Heart right ventricle (tissue), 16 donors: ENCODE data around the gene TMEM181. TPM values are rescaled to one million over a fixed set of nuclear protein-coding genes. Genes with fewer than 3 reads are reported as not detected.

ENCODE experiments used
- ATAC-seq, 8 donors: fragments of 200-7000 bp; cut with Tn5 transposase; one replicate each; pipeline ENCODE4 v1.9.1; 2020; ENCODE audit warnings: mild to moderate bottlenecking in 8 of 8, moderate library complexity in 8 of 8, moderate number of reproducible peaks in 1 of 8
- DNase-seq, 2 donors: peaks; one replicate each; pipeline ENCODE4 v3.0.0-alpha.2; 2020
- H3K27ac ChIP-seq, 10 donors: fragments of 200-600 bp; sonication (generic) in 2 of 10; one replicate each; pipeline versions ENCODE4 v1.5.0 to v1.8.0; 2020 to 2022; ENCODE audit warnings: mild to moderate bottlenecking in 3 of 10
- H3K27me3 ChIP-seq, 7 donors: fragments of 200-600 bp; one replicate each; pipeline ENCODE4 v1.8.0; 2021 to 2022; ENCODE audit warnings: mild to moderate bottlenecking in 2 of 7
- H3K36me3 ChIP-seq, 9 donors: fragments of 200-600 bp; sonication (generic) in 1 of 9; one replicate each; pipeline versions ENCODE4 v1.5.0 to v1.8.0; 2020 to 2022; ENCODE audit warnings: mild to moderate bottlenecking in 2 of 9
- H3K4me1 ChIP-seq, 9 donors: fragments of 200-600 bp; sonication (generic) in 1 of 9; one replicate each; pipeline versions ENCODE4 v1.5.0 to v1.8.0; 2020 to 2022; ENCODE audit warnings: mild to moderate bottlenecking in 4 of 9
- H3K4me3 ChIP-seq, 10 donors: fragments of 200-600 bp; sonication (generic) in 2 of 10; one replicate each; pipeline versions ENCODE4 v1.5.0 to v1.8.0; 2020 to 2022; ENCODE audit warnings: mild to moderate bottlenecking in 7 of 10, moderate library complexity in 2 of 10
- H3K9me3 ChIP-seq, 11 donors: fragments of 200-600 bp in 10 of 11; sonication (generic) in 2 of 11; one replicate each; pipeline versions ENCODE4 v1.5.0 to v1.8.0; 2013 to 2022; ENCODE audit warnings: mild to moderate bottlenecking in 2 of 11, control low read depth in 1 of 11, moderate library complexity in 1 of 11
- WGBS, 2 donors: extraction: QIAGEN DNeasy Blood & Tissue Kit; methylation state at CpG; one replicate each; pipeline ENCODE4 v1.1.7; 2013; ENCODE audit warnings: inconsistent platforms in 1 of 2; 5-methylcytosine and 5-hydroxymethylcytosine counted together
- intact Hi-C, 10 donors: fragments of 100-400 bp; cut with DNase I; formaldehyde crosslinking; loops; one replicate each; pipeline versions ENCODE4 v1.11.1 to v1.14.2; 2022
- polyA plus RNA-seq, 2 donors: library from polyadenylated mRNA; stranded (reverse); fragments of 200-250 nt; gene quantifications; one replicate each; pipeline ENCODE4 v1.2.3, GENCODE V29; 2013
- total RNA-seq, 10 donors: library from RNA; stranded (reverse); fragmentation: NEBNext Ultra II Directional in 3 of 10; extraction: Animal tissue kit (Norgen Biotek cat#: 25700) in 3 of 10; gene quantifications; one replicate each; pipeline versions ENCODE4 v1.2.1 to v1.2.4, GENCODE V29; 2021 to 2023
- TF ChIP-seq, protein P1 (sequence below), 9 donors: fragments of 200-600 bp; sonication (generic) in 2 of 9; IDR thresholded peaks; one replicate each; pipeline versions ENCODE4 v1.5.0 to v1.8.0; 2021 to 2022; ENCODE audit warnings: antibody characterized with exemption in 9 of 9, mild to moderate bottlenecking in 5 of 9, moderate library complexity in 1 of 9
- donor health status: Arrhythmogenic right ventricular cardiomyopathy.
- donor health status: ischemic (EF 13 %, LVEDD 7.1; RV severe dilation, severe dysfunction).
- donor health status: healthy with polysubstance abuse.
- donor health status: DM: no; HTN: yes; CAD: no.
- donor health status: DM: no; HTN: no; CAD: no.
- donor health status: ischemic (EF 25% LVEDD 6.9; RV normal size, moderate dysfunction).
- donor health status: ischemic (EF 25% LVEDD 5.7; RV mildly dilated, moderate dysfunction).
- donor health status: healthy.
- donor health status: DM: yes; HTN: yes; CAD: no.
- donor health status: Ischemic cardiomyopathy.
- donor health status: ischemic (EF 35%, LVEDD 5.7; RV mildly dilated, moderate dysfunction).
- donor health status: nonischemic (EF 11% LVEDD 7.7; RV severe dilation, severe dysfunction).
- donor health status: DM: yes; HTN: yes; CAD: no.
- donor health status: PGD.
- donor health status: ischemic (EF 29% LVEDD 5.4; RV normal size, mild dysfunction).
- donor health status: nonischemic (EF 23%, LVEDD 6.1; RV moderate dilation, normal function).

Gene TMEM181
- total and polyA plus RNA-seq, 12 donors: 5.9 to 13.4 (median 9.6) TPM

DNA sequence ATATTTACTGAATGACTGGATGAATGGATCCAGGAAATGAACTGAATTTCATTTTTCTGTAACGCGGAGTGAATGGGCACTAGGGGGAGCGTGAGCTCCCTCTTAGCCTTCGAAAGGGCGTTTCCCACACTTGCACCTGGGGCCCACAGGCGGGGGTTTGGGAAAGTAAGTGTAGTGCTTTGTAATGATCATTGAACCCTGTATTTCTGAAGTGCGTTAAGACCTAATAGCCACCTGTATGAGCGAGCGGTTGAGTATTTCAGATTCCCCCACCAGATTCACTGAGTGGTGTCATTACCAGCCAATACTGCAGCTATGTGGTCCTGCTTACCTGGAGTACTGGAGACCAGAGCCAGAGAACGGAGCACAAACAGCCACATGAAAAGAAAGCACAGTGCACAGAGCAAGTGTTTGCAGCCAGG, 100.5 kb downstream of the TMEM181 start:
- Histone ChIP-seq H3K27ac (no peak overlapping the region), H3K36me3 (peaks cover 0 to 23% (median 0%) of the 10 kb centered on the region in 9 donors), H3K4me3 (no peak overlapping the region), H3K9me3 (no peaks in the 10 kb centered on the region), H3K27me3 (no peaks in the 10 kb centered on the region), H3K4me1 (peaks cover 0 to 37% (median 1%) of the 10 kb centered on the region in 9 donors)
- intact Hi-C loops: loop anchor here in 1 of 10 donors (10.0 kb wide), 1 partner anchor 156 kb away; no protein-coding TSS in a partner anchor
- TF ChIP-seq, protein P1, sequence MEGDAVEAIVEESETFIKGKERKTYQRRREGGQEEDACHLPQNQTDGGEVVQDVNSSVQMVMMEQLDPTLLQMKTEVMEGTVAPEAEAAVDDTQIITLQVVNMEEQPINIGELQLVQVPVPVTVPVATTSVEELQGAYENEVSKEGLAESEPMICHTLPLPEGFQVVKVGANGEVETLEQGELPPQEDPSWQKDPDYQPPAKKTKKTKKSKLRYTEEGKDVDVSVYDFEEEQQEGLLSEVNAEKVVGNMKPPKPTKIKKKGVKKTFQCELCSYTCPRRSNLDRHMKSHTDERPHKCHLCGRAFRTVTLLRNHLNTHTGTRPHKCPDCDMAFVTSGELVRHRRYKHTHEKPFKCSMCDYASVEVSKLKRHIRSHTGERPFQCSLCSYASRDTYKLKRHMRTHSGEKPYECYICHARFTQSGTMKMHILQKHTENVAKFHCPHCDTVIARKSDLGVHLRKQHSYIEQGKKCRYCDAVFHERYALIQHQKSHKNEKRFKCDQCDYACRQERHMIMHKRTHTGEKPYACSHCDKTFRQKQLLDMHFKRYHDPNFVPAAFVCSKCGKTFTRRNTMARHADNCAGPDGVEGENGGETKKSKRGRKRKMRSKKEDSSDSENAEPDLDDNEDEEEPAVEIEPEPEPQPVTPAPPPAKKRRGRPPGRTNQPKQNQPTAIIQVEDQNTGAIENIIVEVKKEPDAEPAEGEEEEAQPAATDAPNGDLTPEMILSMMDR (IDR thresholded peaks at IDR 0.05): peak in 8 of 9 donors; percentile 11 to 60 (median 37)
- no peak for ATAC-seq
- no peak for DNase-seq
- 49 to 51% methylated on average over 10 of the region's 10 CpGs for WGBS, 2 donors

DNA sequence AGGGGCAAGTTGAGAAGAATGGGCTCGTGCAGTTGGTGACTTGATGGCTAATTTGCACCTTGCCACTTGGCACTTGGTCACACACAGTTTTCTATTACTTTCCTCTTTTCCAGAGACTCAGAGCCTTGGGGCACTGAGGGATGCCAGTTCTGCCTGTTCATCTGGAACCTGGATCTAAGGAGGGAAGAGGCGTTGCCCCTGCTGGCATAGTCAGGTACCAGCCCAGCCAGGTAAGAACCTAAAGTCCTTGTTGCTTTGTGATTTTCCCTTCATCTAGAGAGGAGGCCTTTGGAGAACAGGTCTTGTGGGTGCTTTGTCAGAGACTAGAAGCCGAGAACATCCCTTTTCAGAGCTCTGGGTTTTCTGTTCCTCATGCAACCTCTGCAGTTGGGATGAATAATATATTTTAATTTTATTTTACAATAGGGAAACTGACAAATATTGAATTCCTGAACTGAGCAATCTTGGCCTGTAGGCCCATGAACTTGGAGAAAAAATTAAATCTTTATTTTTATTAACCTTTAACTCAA, 101.3 kb downstream of the TMEM181 start:
- H3K4me3 ChIP-seq: no peak overlapping the region
- ATAC-seq (no peak), DNase-seq (no peak)
- H3K4me1 ChIP-seq: peaks cover 0 to 35% (median 0%) of the 10 kb centered on the region in 9 donors
- no peak overlapping the region for H3K27ac ChIP-seq
- intact Hi-C loops: loop anchor here in 1 of 10 donors (10.0 kb wide), 1 partner anchor 156 kb away; no protein-coding TSS in a partner anchor
- no peaks in the 10 kb centered on the region for H3K27me3 ChIP-seq
- 95% methylated on average over 3 of the region's 3 CpGs for WGBS, 2 donors
- TF ChIP-seq, protein P1 (IDR thresholded peaks at IDR 0.05): no peak
- peaks cover 0 to 27% (median 0%) of the 10 kb centered on the region in 9 donors for H3K36me3 ChIP-seq
- no peaks in the 10 kb centered on the region for H3K9me3 ChIP-seq

DNA sequence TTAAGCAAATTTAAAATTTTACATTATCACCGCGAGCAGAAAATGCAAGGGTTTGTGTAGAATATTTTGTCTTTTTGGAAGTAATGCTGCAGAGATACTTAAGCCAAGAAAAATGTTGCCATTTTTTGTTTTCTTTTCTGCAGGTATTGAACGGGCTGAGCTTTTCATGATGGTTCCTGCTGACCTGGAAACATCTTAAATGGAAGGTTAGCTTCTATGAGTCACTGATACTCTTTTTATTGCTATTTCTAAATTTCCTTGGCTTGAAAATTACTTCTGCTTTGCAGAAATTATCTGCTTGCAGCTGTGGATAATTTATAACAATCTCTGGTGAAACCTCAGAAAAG, 102.7 kb downstream of the TMEM181 start:
- intact Hi-C loops: loop anchor here in 1 of 10 donors (10.0 kb wide), 1 partner anchor 158 kb away; no protein-coding TSS in a partner anchor
- Histone ChIP-seq H3K4me1 (peaks cover 0 to 45% (median 0%) of the 10 kb centered on the region in 9 donors), H3K27me3 (no peaks in the 10 kb centered on the region), H3K4me3 (peak overlapping the region in 5 of 10 donors; percentile 13 to 37 (median 28)), H3K36me3 (peaks cover 0 to 27% (median 0%) of the 10 kb centered on the region in 9 donors), H3K9me3 (no peaks in the 10 kb centered on the region), H3K27ac (peak overlapping the region in 2 of 10 donors; percentile 16 to 45)
- WGBS, 2 donors: 74 to 81% methylated on average over 3 of the region's 3 CpGs
- TF ChIP-seq, protein P1 (IDR thresholded peaks at IDR 0.05): no peak
- DNase-seq (no peak), ATAC-seq (no peak)

GRCh38 chr6:158662954-158663624, 103.2 kb downstream of the TMEM181 start:
- Histone ChIP-seq H3K4me1 (peaks cover 0 to 50% (median 0%) of the 10 kb centered on the region in 9 donors), H3K27ac (peak overlapping the region in 5 of 10 donors; percentile 6 to 45 (median 28)), H3K27me3 (no peaks in the 10 kb centered on the region), H3K4me3 (peak overlapping the region in 6 of 10 donors; percentile 13 to 37 (median 24)), H3K36me3 (peaks cover 0 to 27% (median 0%) of the 10 kb centered on the region in 9 donors), H3K9me3 (no peaks in the 10 kb centered on the region)
- DNase-seq (no peak), ATAC-seq (peak in 6 of 8 donors; percentile 27 to 67 (median 52))
- WGBS, 2 donors: 63 to 66% methylated on average over 27 of the region's 27 CpGs
- intact Hi-C loops: loop anchor here in 1 of 10 donors (10.0 kb wide), 1 partner anchor 158 kb away; no protein-coding TSS in a partner anchor
- TF ChIP-seq, protein P1 (IDR thresholded peaks at IDR 0.05): no peak
